Measurements from ENCODE around the gene CCT6B.

Gene CCT6B

DNA sequence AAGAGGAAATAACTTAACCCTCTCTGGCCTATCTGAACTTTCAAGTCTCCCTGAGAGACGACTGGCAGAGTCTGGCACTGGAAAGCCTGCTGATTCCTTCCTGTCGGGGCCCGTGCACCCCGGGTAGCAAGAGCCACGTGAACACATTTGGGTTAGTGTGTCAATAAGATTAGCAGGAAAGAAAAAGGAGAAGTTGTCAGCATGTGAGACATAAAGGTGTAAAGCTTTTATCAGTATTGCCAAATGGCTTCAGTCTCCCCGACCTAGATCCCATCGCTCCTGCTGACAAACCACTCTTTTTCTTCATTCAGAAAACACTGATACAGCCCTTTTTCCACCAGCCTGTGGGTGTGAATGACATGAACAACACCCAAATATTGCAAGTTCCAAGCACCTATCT is 74.4 kb downstream of the CCT6B start:
- no peak for DNase-seq (ENCODE audit: low read depth)

DNA sequence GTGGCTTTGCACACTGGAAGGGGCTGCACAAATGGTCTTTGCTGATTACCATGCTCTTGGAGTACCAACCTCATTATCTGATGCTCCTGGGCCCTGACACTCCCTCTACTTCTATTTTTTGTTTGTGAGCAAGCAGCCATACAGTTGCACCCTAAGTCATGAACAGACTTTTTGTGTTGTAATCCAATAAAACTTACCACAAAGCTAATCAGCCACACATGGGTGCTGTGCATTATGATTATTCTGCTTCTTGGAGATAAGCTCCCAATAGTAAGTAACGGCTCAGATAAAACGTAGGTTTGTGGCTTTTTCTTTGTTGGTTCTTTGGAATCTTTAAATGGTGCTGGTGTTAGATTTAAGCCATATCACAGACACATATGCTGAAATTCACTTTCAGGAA is 76.2 kb downstream of the CCT6B start:
- no peak for DNase-seq (ENCODE audit: low read depth)

DNA sequence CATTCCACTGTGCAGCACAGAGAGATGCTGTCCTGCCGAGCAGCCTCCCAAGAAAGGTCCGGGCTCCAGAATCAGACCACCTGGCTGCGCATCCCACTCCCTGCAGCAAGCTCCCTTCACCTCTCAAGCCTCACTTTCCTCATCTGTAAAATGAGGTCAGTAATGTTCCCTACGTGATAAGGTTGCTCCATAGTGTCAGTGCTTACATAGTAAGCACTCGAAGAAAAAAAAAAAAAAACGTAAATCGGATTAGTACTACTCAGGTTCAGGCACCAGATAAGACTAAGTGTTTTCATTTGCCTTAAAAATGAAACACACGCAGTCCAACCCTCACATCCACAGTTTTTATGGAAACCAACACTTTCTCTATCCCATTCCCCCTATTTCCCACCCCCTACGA is 76.7 kb downstream of the CCT6B start:
- DNase-seq (ENCODE audit: low read depth) = no peak

DNA sequence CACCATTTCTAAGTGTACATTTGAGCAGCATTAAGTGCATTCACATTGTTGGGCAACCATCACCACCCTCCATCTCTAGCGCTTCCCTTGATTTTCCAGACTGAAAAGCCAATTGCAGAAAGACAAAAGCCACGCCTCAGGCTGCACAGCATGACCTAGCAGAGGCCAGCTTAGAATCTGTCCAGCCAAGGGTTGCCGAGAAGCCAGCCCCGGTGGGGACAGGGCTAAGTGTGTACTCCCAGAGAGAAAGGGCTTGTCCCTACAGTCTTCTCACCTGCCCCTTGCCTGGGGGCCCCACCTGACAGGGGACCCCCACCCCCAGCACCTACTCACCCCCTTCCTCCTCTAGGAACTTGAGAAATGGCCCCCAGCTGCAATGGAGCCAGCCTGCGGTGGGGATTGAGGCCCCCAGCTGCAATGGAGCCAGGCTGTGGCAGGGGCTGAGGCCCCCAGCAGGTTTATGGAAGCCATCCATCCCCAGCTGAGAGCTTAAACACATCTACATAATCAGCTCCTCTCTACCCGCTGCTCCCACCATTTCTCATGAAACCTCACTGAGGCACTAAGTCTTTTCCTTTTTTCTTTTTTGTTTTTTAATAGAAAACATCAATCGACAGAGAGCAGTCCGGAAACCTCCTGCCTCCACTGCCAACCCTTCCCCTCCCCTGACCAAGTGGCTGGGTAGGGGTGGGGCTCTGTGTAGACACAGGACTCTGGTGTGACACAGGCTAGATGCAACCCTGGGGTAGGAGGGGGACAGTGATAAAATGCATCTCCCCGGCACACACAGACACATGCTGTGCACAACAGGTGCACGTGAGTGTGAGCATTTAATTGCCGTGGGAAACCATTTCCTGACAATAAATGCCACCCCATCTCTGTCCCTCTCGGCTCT is 77.9 kb downstream of the CCT6B start:
- DNase-seq (ENCODE audit: low read depth) = no peak

DNA sequence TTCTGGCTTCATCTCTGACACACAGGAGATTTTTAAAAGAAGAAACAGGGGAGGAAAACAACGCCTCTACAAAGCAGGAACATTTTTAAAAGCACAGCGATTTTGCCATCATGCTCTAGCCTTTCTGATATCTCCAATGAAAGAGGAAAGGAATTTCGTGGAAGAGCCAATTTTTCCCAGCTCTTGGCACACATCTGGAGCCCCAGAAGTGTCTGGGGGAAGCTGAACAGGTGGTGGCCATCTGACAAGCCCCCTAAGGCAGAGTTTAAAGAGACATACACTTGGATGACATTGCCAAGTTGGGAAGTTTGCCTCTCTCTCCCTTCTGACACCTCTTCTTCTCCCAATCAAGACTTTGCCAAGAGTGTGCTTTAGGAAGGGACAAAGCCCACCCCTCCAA is 82.1 kb downstream of the CCT6B start:
- no peak for DNase-seq (ENCODE audit: low read depth)

Measured in iris pigment epithelial cell (primary cell).